Endothelial cell of umbilical vein (primary cell): ENCODE measurements around the gene CENPF. TPM values are rescaled to one million over a fixed set of nuclear protein-coding genes. Genes with fewer than 3 reads are reported as not detected.

Experiments
- BruUV-seq: library from RNA; stranded (reverse); fragments of 400-500 nt; replicated peaks from 2 replicates; lab custom pipeline; 2021; lab: Mats Ljungman, UMichigan
- CTCF ChIA-PET: fragments of 300-600, 350-600 bp; sonication (Branson Sonifier 250); formaldehyde crosslinking; loops from one replicate; lab custom pipeline; 2021; ENCODE audit warnings: antibody characterized with exemption, inconsistent platforms; lab: Charles Lee
- POLR2A ChIA-PET: fragments of 300-600, 350-600 bp; sonication (Branson Sonifier 250); formaldehyde crosslinking; loops from one replicate; lab custom pipeline; 2021; ENCODE audit warnings: antibody characterized with exemption, inconsistent platforms; lab: Charles Lee
- DNase-seq: peaks from one replicate; pipeline ENCODE4 v3.0.0-alpha.2; 2011; ENCODE audit warnings: low read depth, low spot score
- FAIRE-seq: peaks from 2 replicates; lab custom pipeline; 2011; peaks lifted over from hg19 to GRCh38; lab: Jason Lieb, UNC
- H2AFZ ChIP-seq: 2 replicates; pipeline ENCODE4 v1.6.0; 2012; ENCODE audit warnings: low read depth, low read length, control low read depth, inconsistent platforms
- H3K27ac ChIP-seq: 2 replicates; pipeline ENCODE4 v1.5.1; 2011; ENCODE audit warnings: low read depth, mild to moderate bottlenecking, control low read depth, low read length, moderate library complexity; ENCODE audit not compliant: insufficient read depth
- H3K27me3 ChIP-seq, 2 experiments: 2 replicates each; pipeline versions ENCODE4 v1.6.0 to v1.6.1; 2011; ENCODE audit warnings: low read length in 2 of 2, mixed read lengths in 1 of 2; ENCODE audit not compliant: control insufficient read depth in 2 of 2, insufficient read depth in 2 of 2
- H3K36me3 ChIP-seq, 2 experiments: 2 replicates in 1 of 2; 3 replicates in 1 of 2; pipeline ENCODE4 v1.5.1; 2011; ENCODE audit warnings: low read length in 2 of 2, mild to moderate bottlenecking in 1 of 2, moderate library complexity in 1 of 2; ENCODE audit not compliant: control insufficient read depth in 2 of 2, insufficient read depth in 2 of 2; ENCODE audit errors: extremely low read depth in 1 of 2
- H3K4me1 ChIP-seq: 3 replicates; pipeline ENCODE4 v1.5.1; 2011; ENCODE audit warnings: mild to moderate bottlenecking, low read length; ENCODE audit not compliant: control insufficient read depth, insufficient read depth; ENCODE audit errors: extremely low read depth
- H3K4me2 ChIP-seq: 2 replicates; pipeline ENCODE4 v1.6.1; 2011; ENCODE audit warnings: low read length, control low read depth, mixed read lengths; ENCODE audit not compliant: insufficient read depth
- H3K4me3 ChIP-seq, 3 experiments: fragments of 200-600 bp in 1 of 3; sonication (generic), shearing (Covaris generic) in 1 of 3; replicated peaks in 1 of 3; 2 replicates each; pipeline ENCODE4 v1.5.1; 2011 to 2016; ENCODE audit warnings: control low read depth in 3 of 3, low read length in 3 of 3, mild to moderate bottlenecking in 2 of 3, inconsistent platforms in 1 of 3, low read depth in 1 of 3, moderate library complexity in 1 of 3; ENCODE audit not compliant: insufficient read depth in 1 of 3
- H3K79me2 ChIP-seq: 2 replicates; pipeline ENCODE4 v1.6.0; 2012; ENCODE audit warnings: low read length, inconsistent platforms; ENCODE audit not compliant: control insufficient read depth, insufficient read depth
- H3K9ac ChIP-seq: replicated peaks from 2 replicates; pipeline ENCODE3; 2011; ENCODE audit warnings: low read length, control low read depth; ENCODE audit not compliant: insufficient read depth; ENCODE audit errors: extremely low read depth
- H3K9me1 ChIP-seq: replicated peaks from 3 replicates; pipeline ENCODE4 v1.6.0; 2011; ENCODE audit warnings: mild to moderate bottlenecking, low read length; ENCODE audit not compliant: control insufficient read depth, insufficient read depth; ENCODE audit errors: extremely low read depth
- H3K9me3 ChIP-seq: replicated peaks from 2 replicates; pipeline ENCODE4 v1.5.1; 2012; ENCODE audit warnings: low read length, inconsistent platforms; ENCODE audit not compliant: control insufficient read depth, insufficient read depth
- H4K20me1 ChIP-seq: replicated peaks from 2 replicates; pipeline ENCODE3; 2011; ENCODE audit warnings: mild to moderate bottlenecking, low read length; ENCODE audit not compliant: control insufficient read depth, insufficient read depth; ENCODE audit errors: extremely low read depth
- EZH2 ChIP-seq: IDR thresholded peaks from 2 replicates; pipeline ENCODE4 v1.6.1; 2012; ENCODE audit warnings: borderline replicate concordance, low read depth, mild to moderate bottlenecking, moderate library complexity, low read length, inconsistent platforms; ENCODE audit not compliant: severe bottlenecking
- FOS ChIP-seq: IDR thresholded peaks from 2 replicates; pipeline ENCODE4 v1.6.1; 2011; ENCODE audit warnings: mild to moderate bottlenecking, low read length, moderate library complexity, borderline replicate concordance; ENCODE audit not compliant: insufficient read depth
- GATA2 ChIP-seq: IDR thresholded peaks from 2 replicates; pipeline ENCODE4 v1.7.0; 2011; ENCODE audit warnings: low read depth, mild to moderate bottlenecking, moderate library complexity, mixed read lengths, low read length; ENCODE audit not compliant: insufficient read length, insufficient read depth
- JUN ChIP-seq: IDR thresholded peaks from 2 replicates; pipeline ENCODE4 v1.6.1; 2011; ENCODE audit warnings: borderline replicate concordance, low read depth; ENCODE audit not compliant: insufficient read length, insufficient read depth
- MYC ChIP-seq: IDR thresholded peaks from one replicate; pipeline ENCODE4 v1.6.1; 2011; ENCODE audit warnings: mild to moderate bottlenecking, low read depth, low read length
- POLR2A ChIP-seq: IDR thresholded peaks from 2 replicates; pipeline ENCODE4 v1.6.1; 2012; ENCODE audit warnings: low read depth, mild to moderate bottlenecking, control low read depth, low read length
- POLR2AphosphoS5 ChIP-seq: IDR thresholded peaks from 2 replicates; pipeline ENCODE4 v1.6.1; 2012; ENCODE audit warnings: low read depth, mild to moderate bottlenecking, control low read depth, low read length, moderate library complexity; ENCODE audit not compliant: insufficient read depth
- dilution Hi-C: fragments of 300-500 bp; cut with MboI; formaldehyde crosslinking; loops from one replicate; pipeline ENCODE4 v1.15.0; 2019; ENCODE audit warnings: low sequenced_read_pairs; ENCODE audit not compliant: extremely low pct_ligation_motif_present
- intact Hi-C: fragments of 100-400 bp; cut with micrococcal nuclease; formaldehyde crosslinking; loops from one replicate; pipeline ENCODE4 v1.10.0; 2022
- polyA plus RNA-seq, 4 experiments: library from polyadenylated mRNA; depleted of rRNA in 3 of 4; stranded (reverse) in 3 of 4; unstranded in 1 of 4; fragments of >200 nt; gene quantifications; 2 replicates each; pipeline versions ENCODE4 v1.2.1 to v1.2.3, GENCODE V29; 2011 to 2012; ENCODE audit warnings: missing spikeins in 1 of 4
- total RNA-seq: library from RNA; stranded (reverse); gene quantifications from 2 replicates; pipeline ENCODE4 v1.2.3, GENCODE V29; 2021
- TF ChIP-seq, protein P1 (sequence below): IDR thresholded peaks from 2 replicates; pipeline ENCODE4 v1.6.1; 2011; ENCODE audit not compliant: insufficient read depth, insufficient read length
- TF ChIP-seq, protein P2 (sequence below), 2 donors: IDR thresholded peaks; 1 replicate in 1 of 2; 2 replicates in 1 of 2; pipeline ENCODE4 v1.5.1; 2011; ENCODE audit warnings: low read length in 2 of 2, mild to moderate bottlenecking in 2 of 2, moderate library complexity in 2 of 2, control low read depth in 1 of 2, inconsistent platforms in 1 of 2, low read depth in 1 of 2; ENCODE audit not compliant: insufficient read depth in 1 of 2; ENCODE audit errors: extremely low read depth in 1 of 2

CENPF gene
- total and polyA plus RNA-seq, 2 donors (not counting 3 experiments of a cell fraction or from before 2014, with no cell fraction given) = 6.4 to 66.2 TPM

DNA sequence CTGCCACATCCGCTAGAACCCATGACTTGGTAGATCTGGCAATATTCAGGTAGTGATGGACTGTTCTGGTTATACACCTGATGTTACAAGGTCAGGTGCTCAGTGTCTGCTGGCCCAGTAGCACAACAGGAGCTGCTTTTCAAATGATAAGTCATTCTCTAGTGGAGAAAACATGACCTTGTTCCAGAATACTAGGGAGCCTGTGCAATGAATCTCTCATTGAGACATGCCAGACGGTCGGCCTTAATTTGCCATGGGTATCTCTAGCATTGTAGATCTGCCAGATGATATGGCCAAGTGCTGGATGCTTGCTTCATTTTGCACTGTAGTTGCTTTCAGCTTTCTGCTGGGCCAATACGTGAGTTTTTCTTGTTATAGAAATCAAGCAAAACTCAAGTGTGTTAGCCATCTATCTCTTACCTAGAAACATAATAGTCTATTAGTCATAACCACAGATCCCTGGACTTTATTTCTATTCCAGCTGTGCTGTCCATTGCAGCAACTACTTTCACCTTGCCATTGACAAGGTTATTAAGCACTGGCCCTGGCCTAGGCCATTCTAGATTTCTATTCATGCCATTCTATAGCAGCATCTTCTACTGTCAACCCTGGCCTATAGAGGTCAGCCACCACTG, 13.9 kb upstream of the CENPF start:
- TF ChIP-seq, protein P1, sequence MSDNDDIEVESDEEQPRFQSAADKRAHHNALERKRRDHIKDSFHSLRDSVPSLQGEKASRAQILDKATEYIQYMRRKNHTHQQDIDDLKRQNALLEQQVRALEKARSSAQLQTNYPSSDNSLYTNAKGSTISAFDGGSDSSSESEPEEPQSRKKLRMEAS = no peak
- no peak for TF ChIP-seq EZH2
- no peak for TF ChIP-seq POLR2A
- TF ChIP-seq POLR2AphosphoS5 = no peak
- TF ChIP-seq MYC = no peak
- no peak for TF ChIP-seq GATA2
- TF ChIP-seq FOS = no peak
- TF ChIP-seq, protein P2, sequence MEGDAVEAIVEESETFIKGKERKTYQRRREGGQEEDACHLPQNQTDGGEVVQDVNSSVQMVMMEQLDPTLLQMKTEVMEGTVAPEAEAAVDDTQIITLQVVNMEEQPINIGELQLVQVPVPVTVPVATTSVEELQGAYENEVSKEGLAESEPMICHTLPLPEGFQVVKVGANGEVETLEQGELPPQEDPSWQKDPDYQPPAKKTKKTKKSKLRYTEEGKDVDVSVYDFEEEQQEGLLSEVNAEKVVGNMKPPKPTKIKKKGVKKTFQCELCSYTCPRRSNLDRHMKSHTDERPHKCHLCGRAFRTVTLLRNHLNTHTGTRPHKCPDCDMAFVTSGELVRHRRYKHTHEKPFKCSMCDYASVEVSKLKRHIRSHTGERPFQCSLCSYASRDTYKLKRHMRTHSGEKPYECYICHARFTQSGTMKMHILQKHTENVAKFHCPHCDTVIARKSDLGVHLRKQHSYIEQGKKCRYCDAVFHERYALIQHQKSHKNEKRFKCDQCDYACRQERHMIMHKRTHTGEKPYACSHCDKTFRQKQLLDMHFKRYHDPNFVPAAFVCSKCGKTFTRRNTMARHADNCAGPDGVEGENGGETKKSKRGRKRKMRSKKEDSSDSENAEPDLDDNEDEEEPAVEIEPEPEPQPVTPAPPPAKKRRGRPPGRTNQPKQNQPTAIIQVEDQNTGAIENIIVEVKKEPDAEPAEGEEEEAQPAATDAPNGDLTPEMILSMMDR (IDR thresholded peaks at IDR 0.05; ENCODE audit: extremely low read depth in 1 of 2, insufficient read depth in 1 of 2, low read depth in 1 of 2, low read length in 2 of 2) = no peak
- TF ChIP-seq JUN = no peak
- Histone ChIP-seq H3K36me3 (no peaks in the 10 kb centered on the region), H3K4me1 (peaks cover 5% of the 10 kb centered on the region), H3K9ac (no peak overlapping the region), H3K27me3 (no peaks in the 10 kb centered on the region), H4K20me1 (no peaks in the 10 kb centered on the region), H3K4me3 (no peak overlapping the region), H3K9me3 (no peaks in the 10 kb centered on the region), H2AFZ (no peak overlapping the region), H3K9me1 (no peaks in the 10 kb centered on the region), H3K4me2 (no peak overlapping the region), H3K27ac (no peak overlapping the region), H3K79me2 (no peaks in the 10 kb centered on the region)
- no peak for FAIRE-seq
- BruUV-seq = no TSS peak
- intact Hi-C loops = loop anchor here (5.0 kb wide), 1 partner anchor 142 kb away; no protein-coding TSS in a partner anchor
- CTCF ChIA-PET = interaction anchor here (1.2 to 10.1 kb wide), 3 partner anchors 13 to 257 kb away, joined by 4 to 359 read pairs (median 7); partner anchors contain the start of gene CENPF
- dilution Hi-C loops = loop anchor here (25.0 kb wide), 1 partner anchor 252 kb away; no protein-coding TSS in a partner anchor
- no peak for DNase-seq
- POLR2A ChIA-PET = no interaction called here
